ENCODE measurements around the gene ZCCHC2. TPM values are rescaled to one million over a fixed set of nuclear protein-coding genes. Genes with fewer than 3 reads are reported as not detected.

Gene ZCCHC2
- total and polyA plus RNA-seq, 2 of the 4 experiments (the other 2 are of a cell fraction), result 3.2 to 3.6 TPM

GRCh38 chr18:62497190-62497772 lies 25.5 kb upstream of the ZCCHC2 start:
- Histone ChIP-seq H3K23ac (ENCODE audit: low read depth, low read length) (no peak overlapping the region), H2BK15ac (ENCODE audit: low read depth, low read length) (no peak overlapping the region), H3K36me3 (ENCODE audit: control insufficient read depth, insufficient read depth, low read length) (no peaks in the 10 kb centered on the region), H3K56ac (ENCODE audit: extremely low read depth, insufficient read depth, low read length) (no peak overlapping the region), H3K4me1 (ENCODE audit: control insufficient read depth, insufficient read depth, low read length) (no peaks in the 10 kb centered on the region), H3K9me1 (ENCODE audit: insufficient read depth, low read length) (no peaks in the 10 kb centered on the region; the same call in 1 of the 2 replicates), H3K4me2 (ENCODE audit: low read depth, low read length) (no peak overlapping the region), H3K79me1 (ENCODE audit: low read depth in 1 of 2, low read length in 2 of 2) (no peaks in the 10 kb centered on the region), H4K8ac (ENCODE audit: low read depth in 2 of 2, low read length in 2 of 2) (no peak overlapping the region), H2BK20ac (ENCODE audit: low read depth, low read length) (no peak overlapping the region), H3K9ac (ENCODE audit: low read depth, low read length) (no peak overlapping the region), H4K91ac (ENCODE audit: insufficient read depth, low read depth, low read length) (no peak overlapping the region), H3K4ac (ENCODE audit: low read depth, low read length) (no peak overlapping the region), H2AK9ac (replicated peaks; ENCODE audit: low read depth, low read length, poor library complexity) (no peak overlapping the region), H3K27me3 (ENCODE audit: control insufficient read depth, insufficient read depth, low read length) (peaks cover 10% of the 10 kb centered on the region), H2AK5ac (ENCODE audit: low read depth, low read length) (no peak overlapping the region), H3K9me3 (ENCODE audit: control insufficient read depth, insufficient read depth, low read length) (no peaks in the 10 kb centered on the region), H3K14ac (replicated peaks; ENCODE audit: low read depth, low read length) (no peak overlapping the region), H4K5ac (ENCODE audit: low read depth, low read length) (no peak overlapping the region), H2BK5ac (ENCODE audit: low read depth, low read length, poor library complexity, severe bottlenecking) (no peak overlapping the region), H3K27ac (ENCODE audit: insufficient read depth, low read length) (no peak overlapping the region), H4K20me1 (ENCODE audit: insufficient read depth, low read length) (no peaks in the 10 kb centered on the region), H2AFZ (replicated peaks; ENCODE audit: low read length, poor library complexity) (no peak overlapping the region), H3K18ac (ENCODE audit: low read depth, low read length) (no peak overlapping the region), H2BK120ac (ENCODE audit: low read depth, low read length) (no peak overlapping the region), H3K4me3 (ENCODE audit: insufficient read depth, low read depth, low read length) (no peak overlapping the region)
- WGBS, 2 experiments (ENCODE audit: extremely low coverage in 2 of 2, insufficient read length in 1 of 2), result 50% methylated on average over 2 of the region's 13 CpGs; no CpG with 5 or more reads in 1 of the 2 experiments
- intact Hi-C loops (cut with micrococcal nuclease) (no loop called here), dilution Hi-C loops (cut with HindIII; ENCODE audit: low sequenced_read_pairs, unreplicated experiment) (no loop called here), in situ Hi-C loops (cut with MboI; ENCODE audit: low sequenced_read_pairs) (no loop called here)
- TF ChIP-seq RCOR1 (IDR thresholded peaks at IDR 0.05; ENCODE audit: insufficient replicate concordance, low read length), result no peak
- no peak for TF ChIP-seq MAZ (IDR thresholded peaks at IDR 0.05; ENCODE audit: borderline replicate concordance, low read depth, low read length)
- no peak for TF ChIP-seq USF2 (IDR thresholded peaks at IDR 0.05; ENCODE audit: low read depth, low read length)
- TF ChIP-seq NFE2L2 (IDR thresholded peaks at IDR 0.05; ENCODE audit: low read depth, low read length), result no peak
- ChIA-PET CTCF (interaction anchor here (1.1 kb wide), 1 partner anchor 10 kb away, joined by 3 read pairs; no protein-coding TSS in a partner anchor), POLR2A (ENCODE audit: unreplicated experiment) (no interaction called here)
- no TSS peak for BruUV-seq (replicated peaks)
- no peak for DNase-seq
- no peak for ATAC-seq (ENCODE audit: low read depth)

Measured in IMR-90 (cell line).